GM10847 (cell line): Measurements from ENCODE around the gene ERC2.

Experiments
- POLR2A ChIP-seq: IDR thresholded peaks from 2 replicates; pipeline ENCODE4 v1.6.1; 2011; ENCODE audit not compliant: insufficient read length; ENCODE audit errors: extremely low read depth

ERC2 gene

DNA sequence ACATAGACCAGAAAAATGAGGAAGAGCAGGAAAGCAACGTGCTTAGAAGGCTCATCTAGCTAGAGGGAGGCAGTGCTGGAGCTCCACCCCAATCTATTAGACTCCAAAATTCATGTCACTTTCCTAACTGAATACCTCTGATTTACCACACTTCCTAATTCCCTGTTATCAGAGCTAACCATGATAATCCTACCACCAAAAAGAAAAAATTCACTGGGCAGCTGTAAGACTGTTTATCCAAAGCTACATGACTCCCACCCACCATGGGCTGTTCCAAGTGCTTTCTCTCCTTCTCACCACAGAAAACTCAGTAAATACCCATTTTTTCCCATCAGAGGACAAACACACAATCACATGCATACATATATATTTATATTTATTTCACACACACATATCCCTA lies 501.7 kb downstream of the ERC2 start:
- no peak for TF ChIP-seq POLR2A

DNA sequence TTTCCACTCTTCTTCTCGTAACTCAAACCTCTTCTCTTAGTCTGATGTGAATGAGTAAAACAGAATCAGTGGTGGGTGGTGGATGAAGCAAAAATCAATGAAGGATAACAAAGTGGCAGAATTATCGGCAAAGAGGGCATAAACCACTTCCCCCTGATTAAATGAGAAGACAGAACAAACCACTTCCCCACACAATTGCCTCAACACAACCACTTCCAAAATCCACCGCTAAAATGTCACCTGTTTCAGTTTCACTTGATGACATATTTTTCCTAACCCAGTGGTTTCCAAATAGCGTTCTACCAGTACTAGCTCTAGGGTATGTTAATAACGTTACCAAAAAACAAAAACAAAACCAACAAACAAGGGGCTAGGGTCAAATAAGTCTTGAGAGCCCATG lies 502.5 kb downstream of the ERC2 start:
- no peak for TF ChIP-seq POLR2A

DNA sequence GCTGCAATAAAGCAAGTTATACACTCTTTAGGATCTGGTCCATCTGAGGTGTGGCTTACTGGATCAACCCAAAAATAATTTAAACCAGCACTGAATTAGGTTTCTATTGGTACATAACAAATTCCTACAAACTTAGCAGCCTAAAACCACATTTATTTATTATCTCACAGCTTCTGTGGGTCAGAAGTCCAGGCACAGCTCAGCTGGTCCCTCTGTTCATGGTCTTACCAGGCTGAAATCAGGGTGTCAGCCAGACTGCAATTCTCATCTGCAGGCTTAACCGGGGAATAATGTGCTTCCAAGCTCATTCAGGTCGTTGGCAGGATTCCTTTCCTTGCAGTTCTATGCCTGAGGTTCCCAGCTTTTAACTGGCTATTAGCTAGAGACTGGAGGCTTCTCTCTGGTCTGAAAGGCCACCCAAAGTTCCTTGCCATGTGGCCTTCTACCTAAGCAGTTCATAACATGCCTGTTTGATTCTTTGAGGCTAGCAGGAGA lies 503.7 kb downstream of the ERC2 start:
- no peak for TF ChIP-seq POLR2A

DNA sequence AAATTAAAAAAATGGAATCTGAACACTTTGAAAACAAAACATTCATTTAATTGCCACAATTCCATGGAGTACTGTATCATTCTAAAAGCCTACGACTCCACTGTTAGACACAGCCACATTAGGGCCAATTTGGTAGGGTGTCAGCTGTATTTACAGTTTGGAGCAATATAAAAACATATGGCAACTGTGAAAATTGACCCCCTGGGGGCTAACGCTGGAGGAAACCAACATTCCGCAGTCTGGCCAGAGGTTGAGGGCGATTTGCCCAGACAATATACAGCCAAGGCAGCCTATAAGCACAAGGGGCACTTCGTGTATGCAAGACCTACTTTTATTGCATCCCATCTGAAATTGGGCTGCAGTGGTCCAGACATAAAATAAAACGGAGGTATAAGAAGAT lies 504.7 kb downstream of the ERC2 start:
- TF ChIP-seq POLR2A, result no peak

DNA sequence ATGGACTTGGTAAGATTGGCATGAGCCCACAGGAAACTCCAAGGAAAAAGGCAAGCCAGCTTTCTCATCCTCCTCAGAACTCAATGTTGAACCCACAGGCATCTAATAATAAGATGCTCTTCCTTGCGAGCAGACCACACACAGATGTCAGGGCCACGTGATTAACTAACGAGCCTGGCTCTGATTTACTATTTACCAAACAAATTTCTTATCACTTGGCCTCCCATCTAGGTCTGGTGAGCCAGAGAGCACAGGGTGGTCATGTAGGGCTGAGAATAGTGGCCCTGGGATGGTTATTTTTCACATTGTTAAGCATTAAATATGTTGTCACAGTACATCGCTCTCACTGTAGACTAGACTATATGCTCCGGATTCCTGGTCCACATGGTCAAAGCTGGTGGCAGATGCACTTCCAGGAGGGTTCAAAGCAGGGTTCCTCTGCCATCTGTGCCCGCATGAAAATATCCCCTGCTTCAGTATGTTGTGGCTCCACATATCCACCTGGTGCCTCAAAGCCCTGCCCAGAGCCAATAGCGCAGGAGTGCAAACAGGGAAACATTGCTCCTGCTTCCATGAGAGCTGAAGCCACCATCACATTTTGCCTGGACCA lies 508.7 kb downstream of the ERC2 start:
- no peak for TF ChIP-seq POLR2A

DNA sequence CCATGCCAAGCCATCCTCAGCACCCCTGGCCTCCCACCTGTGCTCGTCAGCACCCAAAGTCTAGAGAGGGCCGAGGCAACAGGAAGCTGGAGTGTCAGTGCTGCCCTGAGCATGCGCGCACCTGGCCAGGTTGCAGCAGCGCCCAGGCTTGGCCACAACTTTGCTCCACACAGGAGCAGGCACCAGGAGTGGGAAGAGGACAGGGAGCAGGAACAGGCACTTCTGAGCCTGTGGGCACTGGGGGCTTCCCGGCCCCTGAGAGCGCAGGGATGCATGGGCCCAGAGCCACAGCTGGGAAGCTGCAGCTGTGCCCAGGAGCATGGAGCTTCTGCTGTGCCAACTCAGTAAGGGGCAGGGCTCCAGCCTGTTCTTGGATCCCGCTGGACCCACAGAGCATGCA lies 509.7 kb downstream of the ERC2 start:
- TF ChIP-seq POLR2A, result no peak

GRCh38 chr3:55955891-55956477 lies 512.3 kb downstream of the ERC2 start:
- TF ChIP-seq POLR2A, result no peak

- TF ChIP-seq POLR2A, result no peak
Measured at GRCh38 chr3:55951388-55951787, 516.9 kb downstream of the ERC2 start.

GRCh38 chr3:55947406-55947805 lies 520.9 kb downstream of the ERC2 start:
- TF ChIP-seq POLR2A, result no peak

GRCh38 chr3:55946574-55947160 lies 521.6 kb downstream of the ERC2 start:
- no peak for TF ChIP-seq POLR2A

DNA sequence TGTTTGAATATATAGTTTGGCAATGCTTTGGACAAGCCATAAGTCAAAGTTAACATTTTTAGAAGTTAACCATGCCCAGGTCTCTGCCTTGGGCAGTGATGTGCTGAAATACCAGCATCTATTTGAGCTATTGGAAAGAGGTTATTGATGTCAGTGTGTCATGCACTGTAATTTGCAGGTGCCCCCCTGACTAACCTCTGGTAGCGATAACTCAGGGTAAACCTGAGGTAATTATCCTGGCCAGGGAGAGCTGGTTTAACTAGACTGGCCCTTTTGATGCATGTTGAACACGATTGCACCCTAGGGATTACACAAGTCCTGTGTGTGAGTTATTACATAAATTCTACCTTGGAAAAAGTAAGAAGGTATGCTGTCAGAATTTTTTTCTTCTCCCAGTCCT lies 525.4 kb downstream of the ERC2 start:
- no peak for TF ChIP-seq POLR2A

DNA sequence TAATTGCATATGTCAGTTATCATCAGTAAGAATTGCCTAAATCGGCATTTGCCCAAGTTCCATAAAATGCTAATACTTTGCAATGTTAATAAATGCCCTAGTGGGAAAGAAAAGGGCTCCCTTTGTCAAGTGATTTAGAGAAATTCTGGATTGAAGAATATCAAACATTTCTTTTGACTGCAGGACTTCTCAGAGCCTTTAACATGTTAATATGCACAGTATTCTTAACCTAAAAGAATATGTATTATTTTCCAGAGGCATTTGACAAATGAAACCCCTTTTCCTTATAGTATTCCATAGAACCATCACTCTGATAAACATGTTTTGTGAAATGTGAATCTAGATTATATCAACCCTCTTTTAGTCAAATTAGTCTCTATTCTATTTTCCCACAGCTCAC lies 529.0 kb downstream of the ERC2 start:
- no peak for TF ChIP-seq POLR2A

DNA sequence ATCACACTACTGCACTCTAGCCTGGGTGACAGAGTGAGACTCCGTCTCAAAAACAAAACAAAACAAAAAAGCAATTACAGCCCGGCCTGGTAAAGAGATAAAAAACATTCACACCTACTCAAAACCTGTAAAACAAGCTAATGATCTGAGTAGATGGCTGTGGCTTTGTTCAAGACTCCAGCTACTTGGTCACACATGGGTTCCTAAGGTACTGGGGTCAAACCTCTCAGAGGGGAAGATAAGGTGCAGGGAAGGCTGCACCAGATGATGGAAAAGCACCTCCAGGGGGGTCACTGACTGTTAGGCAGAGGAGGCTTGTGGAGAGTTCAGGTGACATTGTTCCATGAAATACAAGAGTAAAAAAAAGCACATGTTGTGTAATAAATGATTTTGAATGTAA lies 531.0 kb downstream of the ERC2 start:
- no peak for TF ChIP-seq POLR2A

- TF ChIP-seq POLR2A, result no peak
Measured at GRCh38 chr3:55936549-55937052, 531.7 kb downstream of the ERC2 start.

DNA sequence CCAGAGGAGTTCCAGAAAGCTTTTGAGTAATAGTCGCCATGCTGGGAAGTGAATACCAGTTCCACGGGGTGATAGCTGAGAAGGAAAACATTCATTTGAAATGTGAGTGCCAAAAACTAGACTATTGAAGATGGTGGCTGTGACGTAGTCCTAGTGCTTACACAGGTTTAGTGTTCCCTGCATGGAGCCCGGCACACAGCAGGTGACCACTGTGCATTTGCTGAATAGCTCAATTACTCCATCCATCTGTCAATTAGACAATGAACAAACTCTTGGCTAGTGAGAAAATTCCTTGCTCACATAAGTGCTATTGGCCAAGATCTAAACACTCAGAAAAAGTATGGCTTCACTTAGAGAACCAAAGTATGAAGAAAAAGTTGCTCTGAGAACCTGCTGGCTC lies 533.0 kb downstream of the ERC2 start:
- no peak for TF ChIP-seq POLR2A

DNA sequence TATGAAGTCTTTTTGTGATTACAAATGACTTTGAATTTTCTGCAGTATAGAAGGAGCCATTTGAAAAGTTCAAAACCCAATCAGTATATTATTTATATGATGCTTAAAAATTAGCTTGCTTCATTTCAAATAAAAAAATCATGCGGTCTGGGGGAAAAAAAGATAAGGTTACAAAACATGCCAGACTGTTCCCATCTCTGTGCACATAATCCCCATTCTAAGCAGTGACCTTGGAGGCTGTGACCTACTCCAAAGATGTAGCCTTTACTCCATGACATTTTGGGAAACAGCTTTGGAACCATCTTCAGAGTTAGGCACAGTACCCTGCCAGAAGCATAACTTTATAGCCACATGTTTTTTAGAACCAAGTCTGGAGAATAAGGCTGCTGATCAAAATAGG lies 533.5 kb downstream of the ERC2 start:
- TF ChIP-seq POLR2A, result no peak

- TF ChIP-seq POLR2A, result no peak
Measured at GRCh38 chr3:55929154-55929869, 539.0 kb downstream of the ERC2 start.

GRCh38 chr3:55923626-55924025 lies 544.6 kb downstream of the ERC2 start:
- TF ChIP-seq POLR2A, result no peak
